ENCODE results near the gene KIAA0825.
A peak's percentile ranks its signal among the peaks of the same experiment; 100 is the strongest.
"Not testable (repeated sequence)": the region's sequence is repeated elsewhere in the genome, so short reads cannot be mapped to it uniquely, and the experiment has no call there.

Gene KIAA0825

DNA sequence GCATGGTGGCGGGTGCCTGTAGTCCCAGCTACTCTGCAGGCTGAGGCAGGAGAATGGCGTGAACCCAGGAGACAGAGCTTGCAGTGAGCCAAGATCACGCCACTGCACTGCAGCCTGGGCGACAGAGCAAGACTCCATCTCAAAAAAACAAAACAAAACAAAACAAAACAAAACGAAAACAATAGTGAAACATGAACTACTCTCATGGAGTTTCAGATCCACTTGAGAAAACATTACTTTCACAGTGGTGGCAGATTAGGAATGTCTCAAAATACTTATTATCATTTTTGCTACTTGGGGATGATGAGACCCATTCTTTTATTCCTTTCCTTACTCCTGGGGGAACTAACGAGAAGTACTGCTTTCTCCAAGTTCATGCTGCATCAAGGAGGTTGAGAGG, 448.2 kb downstream of the KIAA0825 start:
- DNase-seq (ENCODE audit: low read depth), result not testable (repeated sequence)

DNA sequence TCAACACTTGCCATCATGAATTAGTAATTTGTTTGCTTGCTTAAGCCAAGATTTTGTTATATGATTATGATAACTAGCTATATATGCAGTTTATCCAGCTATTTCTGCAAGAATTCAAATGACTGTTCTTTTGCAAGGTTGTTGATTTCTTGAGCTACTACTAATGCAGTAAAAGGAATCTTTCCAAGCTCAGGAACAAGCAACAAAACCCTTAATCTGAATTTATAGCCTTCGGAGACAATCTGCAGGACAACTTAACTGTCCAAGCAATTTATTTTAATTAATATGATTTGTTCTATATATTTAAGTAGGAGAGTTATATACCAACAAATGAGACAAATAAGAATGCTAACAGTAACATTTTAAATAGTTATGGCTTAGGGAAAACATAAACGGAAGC, 450.3 kb downstream of the KIAA0825 start:
- no peak for DNase-seq (ENCODE audit: low read depth)

DNA sequence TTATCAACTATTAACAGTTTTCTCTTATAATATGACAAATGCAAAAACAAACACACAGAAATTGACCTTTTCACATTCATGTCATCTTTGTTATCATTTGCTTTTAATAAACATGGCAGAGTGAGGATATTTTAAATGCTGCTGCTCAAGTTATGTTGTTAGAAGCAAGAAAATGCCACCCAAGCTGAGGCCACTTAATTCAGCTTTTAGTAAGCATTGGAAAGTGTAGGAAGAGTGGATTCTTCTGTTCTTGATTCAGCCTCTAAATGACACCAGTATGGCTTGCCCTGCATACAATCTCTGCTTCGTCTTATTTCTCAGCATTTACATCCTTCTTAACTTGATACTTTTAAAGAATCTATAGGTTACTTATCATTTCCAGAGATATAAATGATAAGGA, 456.6 kb downstream of the KIAA0825 start:
- no peak for DNase-seq (ENCODE audit: low read depth)

DNA sequence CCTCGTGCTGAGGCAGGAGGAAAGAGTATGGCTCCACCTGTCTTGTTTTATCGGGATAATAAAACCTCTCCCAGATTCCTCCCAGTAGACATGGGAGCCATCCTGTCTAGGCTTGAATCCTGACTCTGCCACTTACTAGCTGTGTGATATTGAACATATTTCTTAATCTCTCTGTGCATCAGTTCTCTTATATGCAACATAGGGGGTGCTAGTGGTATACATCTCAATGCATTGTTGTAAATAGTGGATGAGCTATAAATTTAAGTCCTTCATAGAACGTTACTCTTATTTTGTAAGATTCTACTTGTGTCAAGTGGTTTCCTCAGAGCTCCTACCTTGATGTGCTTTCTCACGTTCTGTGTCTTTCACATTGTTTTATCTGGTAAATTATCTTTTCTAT, 459.3 kb downstream of the KIAA0825 start:
- DNase-seq (ENCODE audit: low read depth), result no peak

DNA sequence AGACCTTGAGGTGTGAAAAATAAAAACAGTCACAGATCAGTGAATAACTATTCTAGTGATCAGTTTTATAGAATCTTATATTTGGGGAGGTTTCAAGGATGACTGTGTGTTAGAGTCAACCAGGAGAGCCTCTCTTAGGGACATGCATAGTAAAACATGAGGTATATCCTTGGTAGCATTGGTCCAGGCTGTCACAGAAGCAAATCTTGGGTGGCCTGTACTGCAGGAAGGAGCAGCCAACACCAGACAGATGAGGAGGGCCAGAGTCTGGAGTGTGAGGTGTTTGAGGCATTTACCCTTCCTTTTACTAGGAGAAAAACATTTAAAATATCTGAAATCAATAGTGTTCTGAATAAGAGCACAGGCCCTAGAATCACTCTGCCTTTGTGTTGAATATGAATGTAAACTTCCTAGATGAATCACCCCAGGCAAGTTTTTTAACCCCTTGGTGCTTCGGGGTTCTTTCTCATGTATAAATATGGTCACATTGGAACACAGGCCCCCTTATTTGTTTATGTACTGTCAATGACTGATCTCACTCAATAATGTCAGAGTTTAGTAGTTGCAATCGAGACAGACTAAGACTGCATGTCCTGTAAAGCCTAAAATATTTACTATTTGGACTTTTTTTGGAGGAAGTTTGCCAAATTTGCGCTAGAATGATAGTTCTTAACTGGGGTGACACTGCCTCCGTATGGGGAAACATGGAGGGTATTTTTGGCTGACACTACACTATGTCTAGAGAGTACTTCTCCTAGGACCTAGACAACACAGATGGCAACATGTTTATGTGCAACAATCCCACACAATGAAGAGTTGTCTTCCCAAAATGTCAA, 460.5 kb downstream of the KIAA0825 start:
- no peak for DNase-seq (ENCODE audit: low read depth)

DNA sequence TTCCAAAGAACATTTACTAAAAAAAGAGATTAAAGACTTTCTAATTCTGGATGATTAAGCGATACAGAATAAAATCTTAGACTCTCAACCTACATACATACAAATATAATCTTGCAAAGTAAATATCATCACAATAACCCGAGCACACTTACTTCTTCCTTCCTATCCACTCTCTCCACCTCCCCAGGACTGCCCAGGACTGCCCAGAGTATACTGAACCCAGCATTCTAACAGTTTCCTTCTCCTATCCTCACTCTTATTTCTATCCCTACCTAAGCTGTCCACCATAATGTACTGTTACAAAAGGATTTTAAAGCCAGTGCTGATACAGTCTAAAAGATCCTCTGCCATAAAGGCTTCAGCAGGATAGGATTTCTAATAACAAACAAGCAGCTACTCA, 463.7 kb downstream of the KIAA0825 start:
- no peak for DNase-seq (ENCODE audit: low read depth)

DNA sequence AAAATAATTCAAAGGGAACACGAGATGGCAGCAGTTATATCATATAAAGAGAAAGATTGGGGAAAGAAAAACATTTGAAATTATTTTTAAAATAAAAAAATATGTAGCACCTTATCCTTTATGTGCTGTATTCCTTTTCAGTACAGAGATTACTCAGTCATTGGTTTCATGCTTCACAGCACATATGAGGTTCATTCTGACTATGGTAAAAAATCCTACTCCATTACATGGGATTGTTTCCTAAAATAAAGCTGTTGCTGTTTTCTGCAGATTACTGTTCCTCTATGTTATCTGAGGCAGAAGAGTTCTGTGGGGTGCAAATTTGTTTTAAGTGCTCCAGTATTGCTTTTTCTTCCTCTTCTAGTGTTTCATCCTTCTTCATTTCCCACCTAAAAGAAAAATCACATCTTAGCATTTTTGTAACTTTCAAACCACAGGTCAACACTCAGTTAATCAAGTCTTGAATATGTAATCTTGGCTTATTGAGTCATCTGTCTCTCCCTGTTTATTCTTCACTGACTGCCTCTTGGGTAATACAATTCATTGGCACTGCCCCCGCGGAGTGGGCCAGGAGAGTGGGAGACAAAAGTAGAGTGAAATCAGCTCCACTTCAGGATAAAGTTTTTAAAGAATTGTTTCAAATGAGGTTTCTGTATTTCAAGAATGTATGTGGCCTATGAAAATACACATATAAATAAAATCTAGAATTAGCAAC, 464.5 kb downstream of the KIAA0825 start:
- no peak for DNase-seq (ENCODE audit: low read depth)

DNA sequence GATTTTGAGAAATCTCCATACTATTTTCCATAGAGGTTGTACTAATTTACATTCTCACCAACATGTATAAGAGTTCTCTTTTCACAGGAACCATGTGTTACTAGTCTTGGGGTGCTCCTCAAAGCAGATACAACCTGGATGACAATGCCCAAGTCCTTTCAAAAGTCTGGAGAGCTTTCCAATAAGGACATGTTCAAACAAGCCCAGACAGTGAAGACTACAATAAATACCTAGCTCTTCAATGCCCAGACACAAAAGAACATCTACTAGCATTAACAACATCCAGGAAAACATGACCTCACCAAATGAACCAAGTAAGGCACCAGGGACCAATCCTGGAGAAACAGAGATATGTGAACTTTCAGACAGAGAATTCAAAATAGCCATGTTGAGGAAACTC, 474.8 kb downstream of the KIAA0825 start:
- DNase-seq (ENCODE audit: low read depth), result not testable (repeated sequence)

DNA sequence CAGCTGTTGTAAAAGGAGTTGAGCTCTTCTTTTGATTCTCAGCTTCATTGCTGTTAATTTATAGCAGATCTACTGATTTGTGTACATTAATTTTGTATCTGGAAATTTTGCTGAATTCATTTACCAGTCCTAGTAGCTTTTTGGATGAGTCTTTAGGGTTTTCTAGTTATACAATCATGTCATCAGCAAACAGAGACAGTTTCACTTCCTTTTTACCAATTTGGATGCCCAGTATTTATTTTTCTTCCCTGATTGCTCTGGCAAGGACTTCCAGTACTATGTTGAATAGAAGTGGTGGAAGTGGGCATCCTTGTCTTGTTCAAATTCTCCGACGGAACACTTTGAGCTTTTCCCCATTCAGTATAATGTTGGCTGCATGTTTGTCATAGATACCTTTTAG, 478.1 kb downstream of the KIAA0825 start:
- DNase-seq (ENCODE audit: low read depth), result no peak

DNA sequence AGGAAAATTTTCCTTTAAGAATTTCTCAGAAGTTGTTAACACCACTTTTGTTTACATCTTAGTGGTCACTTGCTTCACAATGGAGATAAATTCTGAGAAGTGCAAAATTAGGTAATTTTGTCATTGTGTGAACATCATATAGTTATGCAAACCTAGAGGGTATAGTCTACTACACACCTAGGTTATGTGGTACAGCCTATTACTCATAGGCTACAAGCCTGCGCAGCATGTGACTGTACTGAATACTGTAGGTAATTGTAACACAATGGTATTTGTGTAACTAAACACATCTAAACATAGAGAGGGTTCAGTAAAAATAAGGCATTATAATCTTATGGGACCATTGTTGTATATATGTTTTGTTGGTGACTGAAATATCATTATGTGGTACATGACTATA, 488.3 kb downstream of the KIAA0825 start:
- DNase-seq (ENCODE audit: low read depth), result no peak

DNA sequence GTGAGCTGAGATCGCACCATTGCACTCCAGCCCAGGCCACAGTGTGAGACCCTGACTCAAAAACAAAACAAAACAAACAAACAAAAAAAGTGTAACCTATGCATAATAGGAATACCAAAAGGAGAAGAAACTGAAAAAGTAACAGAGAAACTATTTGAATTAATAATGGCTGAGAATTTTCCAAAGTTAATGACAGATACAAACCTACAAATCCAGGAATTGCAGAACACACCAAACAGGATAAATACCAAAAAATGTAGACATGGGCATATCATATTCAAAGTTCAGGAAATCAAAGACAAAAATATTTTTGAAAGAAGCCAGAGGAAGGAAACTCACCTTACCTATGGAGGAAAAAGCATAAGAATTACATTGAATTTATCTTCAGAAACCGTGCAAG, 493.3 kb downstream of the KIAA0825 start:
- no peak for DNase-seq (ENCODE audit: low read depth)

DNA sequence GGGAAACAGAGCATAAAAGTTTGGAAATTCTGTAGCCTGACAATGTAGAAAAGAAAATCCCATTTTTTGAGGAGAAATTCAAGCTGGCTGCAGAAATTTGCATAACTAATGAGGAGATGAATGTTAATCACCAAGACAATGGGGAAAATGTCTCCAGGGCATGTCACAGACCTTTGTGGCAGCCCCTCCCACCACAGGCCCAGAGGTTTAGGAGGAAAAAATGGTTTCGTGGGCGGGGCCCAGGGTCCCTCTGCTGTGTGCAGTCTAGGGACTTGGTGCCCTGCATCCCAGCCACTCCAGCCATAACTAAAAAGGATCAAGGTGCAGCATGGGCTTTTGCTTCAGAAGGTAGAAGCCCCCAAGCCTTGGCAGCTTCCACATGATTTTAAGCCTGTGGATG, 502.1 kb downstream of the KIAA0825 start:
- DNase-seq (ENCODE audit: low read depth), result not testable (repeated sequence)

DNA sequence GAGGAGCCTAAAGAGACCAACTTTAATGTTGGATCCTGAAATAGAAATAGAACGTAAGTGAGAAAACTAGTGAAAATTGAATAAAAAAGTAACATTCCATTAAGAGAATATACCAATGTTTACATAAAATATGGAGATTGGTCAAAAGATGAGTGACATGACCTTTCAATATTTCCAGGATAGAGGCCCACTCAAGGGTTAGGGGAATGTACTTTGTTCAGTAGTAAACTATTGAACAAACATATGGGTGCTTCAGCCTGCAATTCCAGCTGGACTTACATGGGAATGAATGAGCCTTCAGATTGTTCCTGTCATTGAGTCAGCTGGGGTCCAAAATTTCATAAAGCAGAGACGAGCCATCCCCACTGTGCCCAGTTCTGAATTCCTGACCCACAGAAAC, 505.3 kb downstream of the KIAA0825 start:
- no peak for DNase-seq (ENCODE audit: low read depth)

DNA sequence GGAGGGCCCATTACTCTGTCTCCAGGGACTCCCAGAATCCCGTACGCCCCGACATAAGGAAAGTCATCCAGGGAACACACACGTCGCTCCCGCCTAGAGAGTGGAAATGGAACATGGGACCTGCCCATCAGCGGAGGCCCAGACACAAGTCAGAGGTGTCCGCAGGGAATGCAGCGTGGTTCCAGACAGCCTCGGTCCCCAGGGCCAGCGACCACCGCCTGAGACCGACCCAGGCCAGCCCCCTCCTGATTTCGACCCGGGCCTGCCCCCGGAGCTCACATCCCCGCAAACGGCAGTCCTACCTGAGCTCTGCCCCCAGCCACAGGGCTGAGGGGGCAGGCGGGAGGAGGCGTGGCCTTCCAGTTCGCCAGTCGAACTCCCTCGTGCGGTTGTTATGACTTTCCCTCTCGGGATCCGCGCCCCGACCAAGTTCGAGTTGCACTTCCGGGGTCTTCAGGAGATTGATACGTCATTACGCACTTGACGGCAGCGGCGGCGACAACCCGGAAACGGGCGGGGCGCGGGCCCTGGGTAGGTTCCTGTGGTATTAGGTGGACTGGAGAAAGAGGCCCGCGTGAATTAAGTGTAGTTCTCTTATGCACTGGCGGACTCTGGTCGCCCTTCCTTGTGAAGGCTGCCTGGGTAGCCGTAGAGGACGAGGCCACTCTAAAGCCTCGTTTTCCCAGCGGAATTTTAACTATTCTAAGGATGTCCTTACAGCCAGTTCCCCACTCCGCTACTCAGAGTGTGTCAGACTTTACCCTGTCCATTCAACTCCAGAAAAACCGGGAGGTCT, 507.0 kb downstream of the KIAA0825 start:
- peak; percentile 80 for DNase-seq (ENCODE audit: low read depth)

DNA sequence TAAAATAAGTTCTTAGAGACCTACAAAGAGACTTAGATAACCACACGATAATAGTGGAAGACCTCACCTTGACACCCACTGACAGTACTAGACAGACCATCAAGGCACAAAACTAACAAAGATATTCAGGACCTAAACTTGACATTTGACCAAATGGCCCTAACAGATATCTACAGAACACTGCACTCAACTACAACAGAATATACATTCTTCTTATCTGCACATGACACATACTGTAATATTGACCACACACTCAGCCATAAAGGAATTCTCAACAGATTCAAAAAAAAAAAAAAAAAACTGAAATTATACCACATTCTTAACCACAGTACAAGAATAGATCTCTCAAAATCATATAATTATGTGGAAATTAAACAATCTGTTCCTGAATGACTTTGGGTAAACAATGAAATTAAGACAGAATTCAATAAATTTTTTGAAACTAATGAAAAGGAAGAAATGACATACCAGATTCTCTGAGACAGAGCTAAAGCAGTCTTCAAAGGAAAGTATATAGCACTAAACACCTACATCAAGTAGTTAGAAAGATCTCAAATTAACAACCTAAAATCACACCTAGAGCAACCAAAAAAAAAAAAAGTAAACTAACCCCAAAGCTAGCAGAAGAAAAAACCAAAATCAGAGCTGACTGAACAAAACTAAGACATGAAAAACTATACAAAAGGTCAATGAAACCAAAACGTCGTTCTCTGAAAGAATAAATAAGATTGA, 514.7 kb downstream of the KIAA0825 start:
- DNase-seq (ENCODE audit: low read depth), result no peak

Data from CMK (cell line).